Activated naive CD8-positive, alpha-beta T cell (primary cell): Measurements from ENCODE around the gene CCNJL.

Source experiments
- H3K27ac Mint-ChIP-seq: one replicate; pipeline ENCODE4 v1.8.0; 2021; ENCODE audit warnings: mixed read lengths
- H3K27me3 Mint-ChIP-seq: one replicate; pipeline ENCODE4 v1.8.0; 2021; ENCODE audit warnings: mixed read lengths
- H3K36me3 Mint-ChIP-seq: one replicate; pipeline ENCODE4 v1.8.0; 2021; ENCODE audit warnings: mixed read lengths
- H3K4me1 Mint-ChIP-seq: one replicate; pipeline ENCODE4 v1.8.0; 2021; ENCODE audit warnings: low read depth, mixed read lengths
- H3K4me3 Mint-ChIP-seq: one replicate; pipeline ENCODE4 v1.8.0; 2021; ENCODE audit warnings: mild to moderate bottlenecking, mixed read lengths
- H3K9me3 Mint-ChIP-seq: one replicate; pipeline ENCODE4 v1.8.0; 2021; ENCODE audit warnings: low read depth, mixed read lengths

The CCNJL gene, protein sequence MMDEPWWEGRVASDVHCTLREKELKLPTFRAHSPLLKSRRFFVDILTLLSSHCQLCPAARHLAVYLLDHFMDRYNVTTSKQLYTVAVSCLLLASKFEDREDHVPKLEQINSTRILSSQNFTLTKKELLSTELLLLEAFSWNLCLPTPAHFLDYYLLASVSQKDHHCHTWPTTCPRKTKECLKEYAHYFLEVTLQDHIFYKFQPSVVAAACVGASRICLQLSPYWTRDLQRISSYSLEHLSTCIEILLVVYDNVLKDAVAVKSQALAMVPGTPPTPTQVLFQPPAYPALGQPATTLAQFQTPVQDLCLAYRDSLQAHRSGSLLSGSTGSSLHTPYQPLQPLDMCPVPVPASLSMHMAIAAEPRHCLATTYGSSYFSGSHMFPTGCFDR

GRCh38 chr5:160312134-160312959 lies at the start of gene CCNJL:
TSS of gene CCNJL (minus strand) at chr5:160312564. CDS start at chr5:160311923, 641 bp downstream.
- Mint-ChIP-seq H3K4me1 (peaks cover 9% of the 10 kb centered on the region), H3K27me3 (peaks cover 35% of the 10 kb centered on the region), H3K4me3 (peak within 1 kb of the TSS; percentile 88), H3K36me3 (no peaks in the 10 kb centered on the region), H3K9me3 (no peaks in the 10 kb centered on the region), H3K27ac (no peak within 1 kb of the TSS)

DNA sequence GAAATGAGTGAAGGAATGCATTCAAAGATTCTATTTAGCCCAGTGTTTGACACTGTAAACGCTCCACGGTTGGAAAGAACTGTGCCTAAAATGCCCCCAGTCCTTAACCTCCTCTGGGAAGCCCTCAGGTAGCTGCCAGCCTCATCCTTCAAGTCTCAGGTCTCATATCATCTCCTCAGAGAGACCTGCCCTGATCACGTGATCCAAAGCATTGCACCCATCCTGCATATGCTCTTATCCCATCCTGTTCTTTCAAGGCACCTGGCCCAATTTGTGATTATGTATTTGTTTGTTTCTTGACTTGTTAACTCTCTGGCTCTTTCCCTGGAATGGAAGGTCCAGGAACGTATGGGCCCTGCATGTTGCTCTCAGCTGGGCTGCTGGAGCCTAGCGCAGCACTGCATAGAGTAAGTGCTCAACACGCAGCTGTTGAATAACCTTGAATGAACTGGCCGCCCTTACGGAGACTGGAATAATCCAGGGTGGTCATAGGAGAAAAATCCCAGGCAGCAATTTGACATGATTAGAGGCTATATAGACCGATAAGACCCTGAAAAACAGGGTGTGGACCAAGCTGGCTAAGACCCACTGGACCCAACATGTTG lies 49.4 kb upstream of the CCNJL start:
- no peak overlapping the region for H3K4me3 Mint-ChIP-seq
- no peaks in the 10 kb centered on the region for H3K4me1 Mint-ChIP-seq
- no peaks in the 10 kb centered on the region for H3K36me3 Mint-ChIP-seq
- H3K9me3 Mint-ChIP-seq: no peaks in the 10 kb centered on the region
- H3K27ac Mint-ChIP-seq: no peak overlapping the region
- H3K27me3 Mint-ChIP-seq: peaks cover 10% of the 10 kb centered on the region

GRCh38 chr5:160360310-160360709 lies 47.9 kb upstream of the CCNJL start:
- Mint-ChIP-seq H3K27ac (no peak overlapping the region), H3K27me3 (peaks cover 6% of the 10 kb centered on the region)

GRCh38 chr5:160359816-160360215 lies 47.5 kb upstream of the CCNJL start:
- H3K4me3 Mint-ChIP-seq: no peak overlapping the region
- no peaks in the 10 kb centered on the region for H3K4me1 Mint-ChIP-seq
- H3K27ac Mint-ChIP-seq: no peak overlapping the region
- no peaks in the 10 kb centered on the region for H3K9me3 Mint-ChIP-seq
- no peaks in the 10 kb centered on the region for H3K36me3 Mint-ChIP-seq
- peaks cover 3% of the 10 kb centered on the region for H3K27me3 Mint-ChIP-seq

More at GRCh38 chr5:160360310-160360709, 47.9 kb upstream of the CCNJL start:
- Mint-ChIP-seq H3K4me1 (no peaks in the 10 kb centered on the region), H3K9me3 (no peaks in the 10 kb centered on the region), H3K36me3 (no peaks in the 10 kb centered on the region), H3K4me3 (no peak overlapping the region)

- H3K36me3 Mint-ChIP-seq: no peaks in the 10 kb centered on the region
Measured at GRCh38 chr5:160359242-160359641, 46.9 kb upstream of the CCNJL start.

DNA sequence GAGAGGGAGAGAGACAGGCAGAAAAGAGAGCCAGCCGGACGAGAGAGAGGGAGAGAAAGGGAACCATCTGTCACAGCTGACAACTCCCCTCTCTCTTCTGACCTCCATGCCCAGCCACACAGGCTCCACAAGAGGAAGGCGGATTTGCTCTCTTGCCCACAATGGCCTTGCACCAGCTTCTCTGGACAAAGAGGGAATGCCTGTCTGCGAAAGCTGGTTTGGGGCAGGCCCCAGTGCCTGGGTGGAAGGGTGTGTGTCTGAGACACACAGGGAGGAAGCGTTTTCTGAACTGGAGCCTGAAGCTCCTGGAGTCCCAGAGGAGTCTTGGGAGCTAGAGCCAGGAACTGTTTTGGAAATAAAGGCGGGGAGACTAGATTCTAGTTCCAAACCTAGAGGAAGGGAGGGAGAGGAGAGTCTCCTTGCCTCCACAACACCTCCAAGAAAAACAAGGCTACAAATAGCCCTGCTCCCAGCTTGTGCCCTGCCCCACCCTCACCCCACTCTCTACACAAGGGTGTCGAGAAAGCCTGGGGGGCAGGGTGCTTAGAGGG lies 45.6 kb upstream of the CCNJL start:
- Mint-ChIP-seq H3K27ac (no peak overlapping the region), H3K4me1 (no peaks in the 10 kb centered on the region), H3K36me3 (no peaks in the 10 kb centered on the region), H3K4me3 (no peak overlapping the region), H3K9me3 (no peaks in the 10 kb centered on the region), H3K27me3 (no peaks in the 10 kb centered on the region)

More at GRCh38 chr5:160359242-160359641, 46.9 kb upstream of the CCNJL start:
- H3K27ac Mint-ChIP-seq: no peak overlapping the region
- H3K4me3 Mint-ChIP-seq: no peak overlapping the region
- no peaks in the 10 kb centered on the region for H3K27me3 Mint-ChIP-seq
- no peaks in the 10 kb centered on the region for H3K9me3 Mint-ChIP-seq
- no peaks in the 10 kb centered on the region for H3K4me1 Mint-ChIP-seq

GRCh38 chr5:160357394-160357793 lies 45.0 kb upstream of the CCNJL start:
- H3K4me3 Mint-ChIP-seq: no peak overlapping the region
- H3K27me3 Mint-ChIP-seq: no peaks in the 10 kb centered on the region
- H3K9me3 Mint-ChIP-seq: no peaks in the 10 kb centered on the region
- H3K27ac Mint-ChIP-seq: no peak overlapping the region
- no peaks in the 10 kb centered on the region for H3K36me3 Mint-ChIP-seq
- H3K4me1 Mint-ChIP-seq: no peaks in the 10 kb centered on the region

DNA sequence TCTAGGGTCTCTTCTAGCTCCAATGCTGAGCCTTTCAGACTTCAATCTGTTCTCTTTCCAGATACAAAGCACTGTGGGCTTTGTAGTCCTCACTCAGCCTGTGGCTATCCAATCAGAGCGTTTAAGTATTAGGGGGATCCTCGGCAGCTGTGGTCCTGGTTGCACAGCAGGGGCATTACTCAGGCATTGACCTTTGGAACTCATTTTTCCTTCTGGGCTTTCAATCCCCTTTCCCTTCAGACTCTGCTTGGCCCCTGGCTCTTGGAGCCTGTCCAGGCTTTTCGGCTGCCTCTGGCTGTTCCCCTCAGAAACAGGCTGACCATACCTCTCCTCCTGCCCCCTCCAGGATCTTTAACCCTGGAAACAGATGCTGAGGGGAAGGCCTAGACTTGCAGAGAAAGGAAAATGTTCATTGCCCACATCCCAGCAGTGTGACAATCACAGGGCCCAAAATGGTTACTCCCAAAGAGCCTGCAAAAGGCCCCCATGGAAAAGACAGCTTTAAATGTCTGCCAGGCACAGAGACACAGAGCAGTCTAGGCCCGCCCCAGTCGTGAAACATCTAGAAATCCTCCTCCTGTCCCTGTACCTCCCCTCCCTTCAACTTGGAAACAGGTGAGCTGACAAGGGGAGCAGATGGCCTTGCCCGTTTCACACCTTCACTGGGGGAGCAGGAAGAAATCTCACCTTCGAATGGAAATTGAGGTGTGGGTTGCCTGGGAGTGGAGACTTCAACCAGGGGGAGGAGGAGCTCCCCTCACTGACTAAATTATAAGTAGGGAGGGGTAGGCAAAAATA lies 44.4 kb upstream of the CCNJL start:
- Mint-ChIP-seq H3K27ac (no peak overlapping the region), H3K27me3 (no peaks in the 10 kb centered on the region), H3K9me3 (no peaks in the 10 kb centered on the region), H3K4me3 (no peak overlapping the region), H3K4me1 (no peaks in the 10 kb centered on the region), H3K36me3 (no peaks in the 10 kb centered on the region)

DNA sequence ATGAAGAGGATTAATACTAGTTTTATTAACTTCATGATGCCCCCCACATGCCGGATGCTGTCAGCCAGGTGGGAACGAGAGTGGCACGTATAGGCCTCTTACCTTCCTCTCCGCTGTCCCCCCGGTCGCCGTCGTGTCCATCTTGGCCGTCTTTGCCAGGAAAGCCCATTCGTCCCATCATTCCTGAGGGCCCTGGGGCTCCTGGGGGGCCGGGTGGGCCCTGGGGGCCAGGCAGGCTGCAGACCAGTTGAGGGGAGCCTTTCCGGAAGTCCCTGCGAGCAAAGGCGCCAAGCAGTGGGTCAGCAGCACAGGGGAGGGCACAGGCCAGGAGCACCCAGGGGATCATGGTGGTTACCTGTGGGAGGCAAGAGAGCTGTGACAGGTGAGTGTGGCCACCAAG lies 42.3 kb upstream of the CCNJL start:
- H3K27ac Mint-ChIP-seq: no peak overlapping the region
- H3K9me3 Mint-ChIP-seq: no peaks in the 10 kb centered on the region
- H3K36me3 Mint-ChIP-seq: no peaks in the 10 kb centered on the region
- no peaks in the 10 kb centered on the region for H3K4me1 Mint-ChIP-seq
- no peak overlapping the region for H3K4me3 Mint-ChIP-seq
- no peaks in the 10 kb centered on the region for H3K27me3 Mint-ChIP-seq

- Mint-ChIP-seq H3K9me3 (no peaks in the 10 kb centered on the region), H3K27ac (no peak overlapping the region), H3K36me3 (no peaks in the 10 kb centered on the region)
Measured at GRCh38 chr5:160353379-160353778, 41.0 kb upstream of the CCNJL start.

GRCh38 chr5:160352308-160352707 lies 39.9 kb upstream of the CCNJL start:
- Mint-ChIP-seq H3K4me1 (no peaks in the 10 kb centered on the region), H3K4me3 (no peak overlapping the region), H3K27ac (no peak overlapping the region), H3K27me3 (no peaks in the 10 kb centered on the region), H3K9me3 (no peaks in the 10 kb centered on the region), H3K36me3 (no peaks in the 10 kb centered on the region)

More at GRCh38 chr5:160353379-160353778, 41.0 kb upstream of the CCNJL start:
- no peaks in the 10 kb centered on the region for H3K27me3 Mint-ChIP-seq
- H3K4me1 Mint-ChIP-seq: no peaks in the 10 kb centered on the region
- H3K4me3 Mint-ChIP-seq: no peak overlapping the region

- Mint-ChIP-seq H3K36me3 (no peaks in the 10 kb centered on the region), H3K27ac (no peak overlapping the region), H3K4me3 (no peak overlapping the region), H3K4me1 (no peaks in the 10 kb centered on the region), H3K27me3 (no peaks in the 10 kb centered on the region), H3K9me3 (no peaks in the 10 kb centered on the region)
Measured at GRCh38 chr5:160349935-160350303, 37.6 kb upstream of the CCNJL start.

GRCh38 chr5:160349249-160349934 lies 37.0 kb upstream of the CCNJL start:
- Mint-ChIP-seq H3K27ac (no peak overlapping the region), H3K9me3 (no peaks in the 10 kb centered on the region), H3K27me3 (no peaks in the 10 kb centered on the region)

GRCh38 chr5:160348080-160348479 lies 35.7 kb upstream of the CCNJL start:
- no peaks in the 10 kb centered on the region for H3K36me3 Mint-ChIP-seq
- H3K27ac Mint-ChIP-seq: no peak overlapping the region
- H3K4me1 Mint-ChIP-seq: no peaks in the 10 kb centered on the region
- H3K4me3 Mint-ChIP-seq: no peak overlapping the region
- H3K27me3 Mint-ChIP-seq: no peaks in the 10 kb centered on the region
- H3K9me3 Mint-ChIP-seq: no peaks in the 10 kb centered on the region

More at GRCh38 chr5:160349249-160349934, 37.0 kb upstream of the CCNJL start:
- H3K4me1 Mint-ChIP-seq: no peaks in the 10 kb centered on the region
- H3K4me3 Mint-ChIP-seq: no peak overlapping the region
- H3K36me3 Mint-ChIP-seq: no peaks in the 10 kb centered on the region
